Astrocyte (in vitro differentiated cells and primary cell): ENCODE results near the gene PITPNM3.

Experiments
- CTCF ChIP-seq: IDR thresholded peaks from 2 replicates; pipeline ENCODE4 v1.5.1; 2011; ENCODE audit warnings: low read depth, mild to moderate bottlenecking, inconsistent platforms, low read length, moderate library complexity; ENCODE audit not compliant: insufficient read depth
- EZH2 ChIP-seq: IDR thresholded peaks from 2 replicates; pipeline ENCODE4 v1.6.1; 2012; ENCODE audit warnings: mild to moderate bottlenecking, low read length, inconsistent platforms; ENCODE audit not compliant: insufficient read depth

DNA sequence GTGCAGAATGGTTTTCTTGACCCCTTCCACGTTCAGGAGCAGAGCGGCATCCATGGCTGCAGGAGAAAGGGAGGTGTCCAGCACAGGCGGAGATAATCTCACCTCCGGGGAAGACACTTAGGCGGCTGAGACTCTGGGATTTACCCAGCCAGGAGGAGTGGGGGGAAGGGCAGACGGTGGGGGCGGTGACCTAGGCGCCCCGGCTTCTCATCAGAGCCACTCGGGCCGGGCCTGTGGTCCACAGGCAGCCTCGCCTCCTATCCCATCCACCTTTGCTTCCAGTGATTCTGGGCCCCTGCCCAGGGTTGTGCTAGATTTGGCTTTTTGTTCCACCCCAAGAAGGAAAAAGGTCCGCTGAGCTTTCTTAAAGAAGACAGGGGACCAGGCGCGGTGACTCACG is 121.3 kb downstream of the PITPNM3 start, which contains the start of gene AIPL1:
- TF ChIP-seq CTCF: no peak
- no peak for TF ChIP-seq EZH2
